ENCODE measurements around the gene NOS2.
A peak's percentile ranks its signal among the peaks of the same experiment; 100 is the strongest.
"Not testable (repeated sequence)": the region's sequence is repeated elsewhere in the genome, so short reads cannot be mapped to it uniquely, and the experiment has no call there.

NOS2 gene

GRCh38 chr17:27756467-27757371, 43.6 kb downstream of the NOS2 start:
- peak in 32 of 56 donors; percentile 2 to 72 (median 24) for DNase-seq

- DNase-seq, result no peak
Observed at GRCh38 chr17:27755706-27756466, 44.4 kb downstream of the NOS2 start.

GRCh38 chr17:27754549-27754948, 45.8 kb downstream of the NOS2 start:
- DNase-seq, result no peak

GRCh38 chr17:27753726-27754125, 46.6 kb downstream of the NOS2 start:
- DNase-seq, result not testable (repeated sequence)

GRCh38 chr17:27752831-27753619, 47.3 kb downstream of the NOS2 start:
- not testable (repeated sequence) for DNase-seq

GRCh38 chr17:27751622-27752490, 48.5 kb downstream of the NOS2 start:
- no peak for DNase-seq

- DNase-seq, result no peak
Observed at GRCh38 chr17:27751166-27751565, 49.2 kb downstream of the NOS2 start.

- not testable (repeated sequence) for DNase-seq
Observed at GRCh38 chr17:27749562-27750150, 50.7 kb downstream of the NOS2 start.

GRCh38 chr17:27748360-27748825, 51.9 kb downstream of the NOS2 start:
- DNase-seq, result no peak

- no peak for DNase-seq
Observed at GRCh38 chr17:27747462-27748359, 52.6 kb downstream of the NOS2 start.

GRCh38 chr17:27746881-27747280, 53.4 kb downstream of the NOS2 start:
- no peak for DNase-seq

- not testable (repeated sequence) for DNase-seq
Observed at GRCh38 chr17:27746320-27746719, 54.0 kb downstream of the NOS2 start.

GRCh38 chr17:27745207-27745830, 55.0 kb downstream of the NOS2 start:
- not testable (repeated sequence) for DNase-seq

- DNase-seq, result peak in 1 of 56 donors; percentile 10
Observed at GRCh38 chr17:27743281-27743885, 56.9 kb downstream of the NOS2 start.

GRCh38 chr17:27741971-27742575, 58.3 kb downstream of the NOS2 start:
- DNase-seq, result no peak

GRCh38 chr17:27741361-27741861, 58.9 kb downstream of the NOS2 start:
- DNase-seq, result peak in 2 of 56 donors; percentile 2 to 10

GRCh38 chr17:27740541-27740940, 59.8 kb downstream of the NOS2 start:
- not testable (repeated sequence) for DNase-seq
